T-helper 9 cell (primary cell): ENCODE measurements around the gene SLX9.

ENCODE experiments used
- DNase-seq: peaks from one replicate; pipeline ENCODE4 v3.0.0-alpha.2; 2020

SLX9 gene

DNA sequence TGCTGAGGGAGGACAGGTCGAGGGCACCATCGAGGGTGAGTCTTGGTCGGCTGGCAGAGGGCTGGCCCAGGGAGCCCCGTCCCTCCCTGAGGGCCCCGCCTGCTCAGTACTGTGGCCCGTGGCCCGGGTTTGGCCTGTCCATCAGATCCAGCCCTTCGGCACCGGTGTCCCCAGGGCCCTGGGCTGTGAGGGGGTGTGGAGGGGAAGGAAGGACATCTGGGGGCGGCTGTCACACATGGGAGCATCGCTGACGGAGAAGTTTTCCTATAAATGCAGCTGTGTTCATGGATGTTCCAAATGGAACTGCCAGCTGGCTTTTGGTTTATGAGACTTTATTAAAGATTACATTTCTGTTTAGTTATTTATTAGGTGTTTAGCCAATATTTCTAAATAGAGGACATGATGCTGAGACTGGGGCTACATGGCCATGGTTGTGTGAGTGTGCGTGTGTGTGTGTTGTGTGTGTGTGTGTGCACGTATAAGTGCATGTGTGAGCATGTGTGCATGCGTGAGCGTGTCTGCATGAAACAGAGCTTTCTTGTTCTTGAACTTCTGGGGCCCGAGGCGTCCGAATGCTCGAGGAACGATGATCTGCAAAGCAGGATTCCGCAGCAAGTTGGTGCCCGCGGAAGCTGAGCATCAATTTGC lies 54.3 kb downstream of the SLX9 start:
- no peak for DNase-seq

DNA sequence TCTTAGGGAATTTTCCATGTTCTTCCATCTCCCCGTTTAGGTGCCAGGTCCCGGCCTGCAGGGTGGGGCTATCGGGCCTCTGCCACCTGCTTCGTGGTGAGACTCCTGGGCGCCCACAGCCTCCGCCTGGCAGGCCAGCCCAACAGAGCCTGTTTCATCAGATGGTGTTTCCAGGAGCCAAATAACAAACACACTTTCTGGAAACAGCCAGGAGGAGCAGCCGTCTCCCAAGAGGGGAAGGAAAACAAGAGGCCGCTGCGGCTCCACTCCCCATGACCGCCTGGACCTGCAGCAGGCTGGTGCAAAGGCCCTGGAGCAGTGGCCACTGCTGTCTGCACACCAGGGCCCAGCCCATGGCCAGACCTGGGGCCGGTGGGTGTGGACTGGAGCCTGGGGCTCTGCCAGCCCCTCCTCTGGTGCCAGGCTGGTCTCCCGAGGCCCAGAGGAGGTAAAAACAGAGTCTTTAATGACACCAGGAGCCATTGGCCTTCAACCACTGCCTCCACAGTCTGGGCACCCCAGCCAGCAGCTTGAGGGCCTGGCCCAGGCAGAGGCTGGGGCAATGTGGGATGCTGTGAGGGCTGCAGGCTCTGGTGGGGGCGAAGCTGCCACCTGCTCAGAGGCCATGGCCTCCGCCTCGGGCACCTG lies 55.0 kb downstream of the SLX9 start:
- DNase-seq = no peak

DNA sequence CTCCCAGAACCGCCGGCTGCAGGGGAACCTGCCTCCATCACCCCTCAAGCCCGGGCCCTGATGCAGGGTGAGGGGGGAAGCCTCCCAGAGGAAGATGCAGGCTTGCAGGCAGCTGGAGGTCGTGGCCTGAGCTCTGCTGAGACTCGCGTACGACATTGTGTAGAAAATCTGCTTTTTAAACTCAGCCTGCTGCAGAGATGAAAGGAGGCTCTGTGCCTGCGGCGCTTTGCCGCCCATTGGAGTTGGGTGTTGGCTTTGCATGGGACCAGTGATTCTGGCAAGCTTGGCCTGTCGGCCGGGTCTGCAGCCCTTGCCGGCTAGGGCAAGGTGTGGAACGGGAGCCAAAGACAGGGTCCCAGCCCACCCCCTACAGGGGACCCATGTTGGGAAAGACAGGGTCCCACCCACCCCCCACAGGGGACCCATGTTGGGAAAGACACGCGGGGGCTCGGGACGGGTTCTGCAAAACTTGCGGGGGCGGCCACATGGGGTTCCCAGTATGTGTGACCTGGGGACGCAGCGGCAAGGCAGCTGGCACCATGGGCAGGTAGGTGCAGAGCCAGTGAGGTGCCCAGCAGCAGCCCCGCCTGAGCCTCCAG lies 55.6 kb downstream of the SLX9 start:
- no peak for DNase-seq

DNA sequence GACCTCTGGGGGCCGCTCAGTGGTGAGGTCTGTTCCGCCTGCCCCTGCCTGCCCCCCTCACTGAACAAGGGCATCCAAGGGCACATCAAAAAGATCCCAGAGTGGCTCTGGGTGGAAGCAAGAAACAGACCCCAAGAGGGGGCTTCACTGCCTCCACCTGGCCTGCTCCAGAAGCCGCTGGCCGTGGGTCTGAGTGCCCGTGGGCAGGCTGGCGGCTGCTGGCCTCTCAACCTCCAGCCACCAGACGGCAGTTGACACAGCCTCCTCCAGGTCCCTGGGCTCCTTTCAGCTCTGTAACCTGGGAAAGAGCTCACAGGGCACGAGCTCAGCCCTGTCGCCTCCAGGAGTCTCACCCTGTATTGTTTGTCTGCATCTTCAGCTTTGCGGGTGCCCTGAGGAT lies 56.3 kb downstream of the SLX9 start:
- DNase-seq = no peak

DNA sequence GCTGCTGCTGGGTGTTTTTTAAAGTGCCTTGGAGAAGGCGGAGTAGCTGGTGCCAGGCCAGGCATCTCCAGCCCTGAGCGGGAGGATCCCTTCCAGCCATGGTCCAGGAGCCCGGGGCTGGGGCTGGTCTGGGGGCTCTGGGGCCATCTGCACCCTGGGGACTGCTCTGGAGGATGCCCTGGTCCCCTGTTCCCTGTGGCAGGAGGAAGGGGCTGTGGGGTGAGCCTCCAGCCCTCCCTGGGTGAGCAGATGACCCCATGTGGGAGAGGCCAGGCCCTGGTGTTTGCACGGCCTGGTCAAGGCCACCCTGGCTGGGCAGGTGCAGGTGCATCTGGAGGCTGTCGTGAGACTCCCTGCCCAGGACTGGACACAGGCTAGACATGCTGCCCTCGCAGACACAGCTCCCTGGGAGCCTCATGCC lies 56.7 kb downstream of the SLX9 start:
- DNase-seq = no peak

DNA sequence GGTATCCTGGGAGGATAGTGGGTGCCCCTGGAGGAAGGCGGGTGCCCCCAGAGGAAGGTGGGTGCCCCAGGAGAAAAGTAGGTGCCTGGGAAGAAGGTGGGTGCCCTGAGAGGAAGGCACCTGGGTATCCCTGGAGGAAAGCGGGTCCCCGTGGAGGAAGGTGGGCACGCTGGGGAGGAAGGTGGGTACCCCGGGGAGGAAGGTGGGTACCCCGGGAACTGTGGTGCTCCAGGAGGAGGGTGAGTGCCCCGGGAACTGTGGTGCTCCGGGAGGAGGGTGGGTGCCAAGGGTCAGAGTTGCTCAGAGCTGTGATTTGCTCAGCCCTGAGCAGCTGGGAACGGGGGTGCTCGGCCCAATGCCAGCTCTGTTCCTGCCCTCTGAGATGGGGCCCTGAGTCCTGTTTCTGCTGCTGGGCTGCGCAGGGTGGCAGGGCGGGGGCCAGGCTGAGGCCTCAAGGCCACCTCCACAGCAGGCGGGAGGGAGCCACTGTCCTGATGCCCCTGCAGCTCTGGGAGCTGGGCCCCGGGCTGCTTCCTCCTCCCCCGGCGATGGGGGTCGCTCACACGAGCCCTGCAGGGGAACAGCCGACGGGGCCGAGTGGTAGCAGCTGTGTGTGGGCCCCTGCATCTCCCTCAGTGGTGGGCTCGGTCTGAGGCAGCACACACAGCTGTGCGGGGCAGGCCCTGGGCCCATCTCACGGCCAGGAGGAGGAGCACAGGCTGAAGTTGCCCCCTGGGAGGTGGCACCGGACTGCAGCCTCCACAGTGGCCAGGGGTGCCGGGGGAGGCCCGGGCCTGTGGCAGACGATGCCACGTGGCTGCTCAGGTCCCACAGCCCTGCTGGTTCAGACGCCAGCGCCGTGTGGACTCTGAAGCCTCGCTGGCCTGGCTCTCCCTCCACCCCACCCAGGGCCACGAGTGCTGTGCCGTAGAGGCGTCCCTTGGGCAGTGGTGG lies 57.4 kb downstream of the SLX9 start:
- no peak for DNase-seq

DNA sequence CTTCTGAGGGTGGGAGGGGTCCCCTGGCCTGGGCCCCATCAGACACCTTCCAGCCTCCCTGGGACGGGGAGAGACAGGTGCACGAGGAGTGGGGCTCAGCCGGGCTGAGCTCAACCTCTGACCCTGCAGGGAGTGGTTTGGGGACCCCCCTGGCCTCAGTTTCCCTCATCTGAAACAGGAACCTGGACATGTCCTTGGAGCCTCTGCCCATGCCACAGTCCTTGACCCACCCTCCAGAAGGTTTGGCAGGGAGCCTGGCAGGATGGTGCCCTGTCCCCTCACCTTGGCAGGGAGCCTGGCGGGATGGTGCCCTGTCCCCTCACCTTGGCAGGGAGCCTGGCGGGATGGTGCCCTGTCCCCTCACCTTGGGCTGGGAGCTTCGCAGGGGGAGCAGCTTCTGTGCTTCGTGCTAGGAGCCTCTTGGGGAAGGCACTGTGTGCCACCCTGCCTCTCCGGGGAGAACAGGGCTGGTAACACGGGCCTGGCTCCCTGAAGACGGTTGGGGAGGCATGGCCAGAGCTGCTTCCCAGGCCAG lies 58.3 kb downstream of the SLX9 start:
- no peak for DNase-seq

DNA sequence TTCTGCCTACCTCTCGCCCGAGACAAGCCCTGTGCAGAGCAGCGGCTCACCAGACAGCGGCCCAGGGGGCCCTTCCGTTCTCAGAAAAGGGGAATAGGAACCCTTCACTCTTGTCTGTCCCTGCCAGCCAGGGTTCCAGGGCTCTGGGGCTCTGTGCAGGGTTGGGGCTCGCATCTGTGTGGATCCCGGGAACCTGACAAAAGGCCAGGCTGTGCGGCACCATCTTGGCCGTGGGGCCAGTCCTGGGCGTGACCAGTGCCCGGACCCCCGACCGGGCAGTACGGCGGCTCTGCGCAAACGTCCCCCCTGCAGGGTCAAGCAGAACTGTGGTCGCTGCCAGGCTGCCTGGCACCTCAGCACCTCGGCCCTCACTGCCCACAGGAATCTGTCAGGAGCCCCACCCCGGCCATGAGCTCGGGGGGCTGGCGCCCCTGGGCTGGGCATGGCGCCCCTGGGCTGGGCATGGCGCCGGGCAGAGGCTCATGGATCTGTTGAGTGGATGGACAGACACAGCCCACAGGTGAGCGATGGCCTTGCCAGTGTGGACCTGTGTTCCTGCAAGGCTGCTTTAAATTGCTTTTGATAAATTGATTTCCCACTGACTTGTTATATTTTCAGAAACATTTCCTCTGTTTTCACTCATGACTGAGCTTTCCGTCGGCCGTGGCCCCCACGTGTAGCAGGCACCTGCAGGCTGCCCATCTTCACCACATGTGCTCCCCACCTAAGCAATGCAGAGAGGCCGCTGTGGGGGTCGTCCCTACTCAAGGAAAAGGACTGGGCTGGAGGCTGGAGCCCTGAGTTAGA lies 59.0 kb downstream of the SLX9 start:
- no peak for DNase-seq

DNA sequence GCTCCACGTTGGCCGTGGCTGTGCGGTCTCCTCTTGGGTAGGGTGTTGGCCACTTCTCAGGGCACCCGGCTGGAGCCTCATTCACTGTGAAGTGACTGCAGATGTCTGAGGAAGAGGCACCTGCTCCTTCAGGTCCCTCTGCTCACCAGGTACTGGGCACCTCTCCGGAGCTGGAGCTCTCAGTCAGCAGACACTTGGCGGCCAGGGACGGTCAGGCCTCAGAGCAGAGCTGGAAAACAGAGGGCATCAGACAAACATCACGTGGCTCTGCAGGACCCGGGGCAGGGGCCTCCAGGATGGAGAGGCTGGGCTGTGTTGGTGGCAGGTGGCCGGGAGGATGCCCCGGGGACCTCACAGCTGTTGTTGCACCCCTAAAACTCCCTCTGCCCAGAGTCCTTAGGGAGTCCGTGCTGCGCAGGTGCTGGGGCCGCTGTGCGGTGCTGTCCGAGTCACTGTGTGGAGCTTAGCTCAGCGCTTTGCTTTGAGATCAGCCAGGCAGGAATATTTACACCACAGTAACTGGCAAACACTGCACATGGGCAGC lies 59.7 kb downstream of the SLX9 start:
- DNase-seq = no peak

DNA sequence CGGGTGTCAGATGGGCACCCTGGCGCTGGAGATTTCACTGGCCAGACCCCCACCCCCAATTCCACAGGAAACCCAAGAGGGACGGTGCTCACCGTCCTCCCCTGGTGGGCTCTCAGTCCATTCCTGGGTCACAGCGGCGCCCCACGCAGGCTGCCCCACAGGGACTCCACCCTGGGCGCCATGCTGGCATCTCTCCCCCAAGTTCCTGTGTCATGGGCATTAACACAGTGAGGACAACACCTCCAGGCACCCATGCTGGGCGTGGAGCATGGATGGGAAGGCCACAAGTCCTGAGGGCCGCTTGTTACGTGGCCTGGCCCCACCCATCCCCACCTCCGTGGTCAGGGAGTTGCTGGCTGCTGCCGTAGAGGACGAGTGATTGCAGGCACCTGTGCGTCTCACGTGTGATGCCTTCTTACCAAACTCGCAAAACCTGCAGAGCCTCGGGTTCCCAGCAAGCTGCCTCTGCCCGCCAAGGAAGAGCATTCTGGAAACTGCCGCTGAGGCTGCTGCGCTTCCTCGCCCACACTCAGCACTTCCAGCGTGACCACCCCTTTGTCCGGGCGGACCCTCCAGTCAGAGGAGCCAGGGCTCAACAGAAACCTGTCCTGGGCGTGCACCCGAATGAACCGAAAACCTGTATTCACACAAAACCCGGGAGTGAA lies 60.3 kb downstream of the SLX9 start:
- DNase-seq = no peak

DNA sequence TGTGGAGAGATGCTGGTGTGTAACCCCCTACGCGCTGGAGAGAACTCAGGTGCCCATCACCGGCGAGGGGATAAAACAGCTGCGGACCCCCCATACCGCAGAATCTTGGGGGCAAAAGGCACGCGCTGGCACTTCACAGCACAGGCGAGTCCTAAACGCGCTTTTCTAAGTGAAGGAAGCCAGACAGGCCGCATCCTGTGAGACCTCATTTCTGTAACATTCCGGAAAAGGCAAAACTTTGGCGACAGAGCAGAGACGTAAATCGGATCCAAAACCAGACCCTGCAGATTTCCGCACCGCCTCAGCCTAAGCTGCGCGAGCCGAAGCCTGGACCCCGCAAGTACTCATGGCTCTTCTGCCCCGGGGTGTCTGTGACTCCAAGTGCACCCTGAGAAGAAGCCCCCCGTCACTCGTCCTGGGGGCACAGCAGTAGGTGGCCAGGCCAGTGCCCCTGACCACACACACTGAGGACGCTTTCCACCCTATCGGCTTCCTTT lies 60.9 kb downstream of the SLX9 start:
- no peak for DNase-seq

DNA sequence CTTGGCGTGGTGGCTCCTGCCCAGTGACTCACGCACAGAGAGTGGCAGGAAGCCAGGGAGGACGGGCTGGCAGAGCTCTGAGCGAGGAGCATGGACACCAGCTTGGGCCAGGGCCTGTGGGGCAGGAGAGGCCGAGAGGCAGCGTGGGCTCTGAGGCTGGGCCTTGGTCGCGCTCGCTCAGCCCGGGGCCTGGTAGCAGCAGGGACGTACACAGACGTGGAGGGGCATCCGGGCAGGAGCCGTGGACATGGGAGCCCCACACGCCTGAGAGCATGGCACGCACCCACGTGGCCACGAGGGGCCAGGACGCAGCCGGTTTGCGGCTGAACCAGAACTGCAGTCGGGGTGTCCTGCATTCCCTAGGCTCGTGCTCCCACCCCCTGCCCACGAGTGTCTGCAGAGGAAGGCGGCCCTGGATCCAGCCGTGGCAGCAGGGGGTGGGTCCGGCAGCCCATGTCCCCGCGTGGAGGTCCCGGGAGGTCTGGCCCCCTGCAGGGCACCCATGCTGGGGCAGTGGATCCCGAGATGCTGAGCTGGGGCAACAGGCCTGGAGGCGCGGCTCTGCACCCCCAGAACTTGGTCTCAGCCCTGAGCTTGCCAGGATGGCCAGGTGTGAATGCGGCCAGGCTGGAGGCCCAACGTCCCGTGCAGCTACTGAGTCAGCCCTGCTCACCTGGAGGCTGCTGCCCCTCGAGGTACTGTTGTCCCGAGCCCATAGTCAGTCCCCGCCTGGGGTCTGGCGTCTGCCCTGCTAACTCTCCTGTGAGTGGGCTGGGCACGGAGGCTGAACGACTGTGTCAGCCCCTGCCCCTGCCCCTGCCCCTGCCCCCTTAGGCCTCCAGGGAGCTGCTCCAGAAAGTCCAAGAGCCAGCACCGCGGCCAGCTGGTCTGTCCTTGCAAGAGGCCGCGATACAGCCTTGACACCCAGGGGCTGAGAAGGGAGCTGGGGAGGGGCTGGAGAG lies 61.6 kb downstream of the SLX9 start:
- no peak for DNase-seq

DNA sequence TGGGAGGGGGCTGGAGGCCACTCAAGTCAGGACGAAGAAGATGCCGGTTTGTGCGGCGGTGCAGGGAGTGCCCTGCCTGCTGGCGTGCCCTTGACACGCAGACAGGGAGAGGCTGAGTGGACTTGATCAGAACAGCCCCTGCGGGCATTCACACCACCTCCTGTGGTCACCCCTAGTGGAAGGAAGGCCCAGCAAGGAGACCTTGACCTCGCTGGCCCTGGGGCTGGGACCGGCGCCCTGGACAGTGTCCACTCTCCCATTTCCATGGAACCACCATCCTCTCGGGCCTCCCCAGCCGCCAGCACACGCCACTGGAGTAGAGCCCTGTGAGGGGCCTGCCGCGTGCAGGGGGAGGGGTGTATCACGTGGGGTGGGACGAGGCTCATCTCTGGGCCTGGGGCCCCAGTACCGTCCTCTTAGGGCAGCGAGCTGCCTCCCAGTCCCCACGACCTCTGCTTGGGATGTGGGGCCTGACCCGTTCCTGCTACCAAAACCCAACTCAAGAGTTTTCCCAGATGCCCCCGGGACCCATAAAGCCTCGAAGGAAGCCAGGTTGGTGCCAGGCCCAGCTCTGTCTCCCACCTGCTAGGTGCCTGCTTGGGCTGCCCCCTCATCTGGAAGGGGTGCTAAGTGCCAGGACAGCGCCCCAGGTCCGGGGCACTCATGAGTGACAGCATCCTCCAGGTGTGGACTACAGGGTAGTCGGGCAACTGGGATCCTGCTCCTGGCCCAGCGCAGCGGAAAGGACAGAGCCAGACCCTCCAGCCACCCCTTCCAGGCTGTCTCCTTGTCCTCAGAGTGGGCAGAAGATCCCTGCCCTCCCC lies 62.8 kb downstream of the SLX9 start:
- no peak for DNase-seq

DNA sequence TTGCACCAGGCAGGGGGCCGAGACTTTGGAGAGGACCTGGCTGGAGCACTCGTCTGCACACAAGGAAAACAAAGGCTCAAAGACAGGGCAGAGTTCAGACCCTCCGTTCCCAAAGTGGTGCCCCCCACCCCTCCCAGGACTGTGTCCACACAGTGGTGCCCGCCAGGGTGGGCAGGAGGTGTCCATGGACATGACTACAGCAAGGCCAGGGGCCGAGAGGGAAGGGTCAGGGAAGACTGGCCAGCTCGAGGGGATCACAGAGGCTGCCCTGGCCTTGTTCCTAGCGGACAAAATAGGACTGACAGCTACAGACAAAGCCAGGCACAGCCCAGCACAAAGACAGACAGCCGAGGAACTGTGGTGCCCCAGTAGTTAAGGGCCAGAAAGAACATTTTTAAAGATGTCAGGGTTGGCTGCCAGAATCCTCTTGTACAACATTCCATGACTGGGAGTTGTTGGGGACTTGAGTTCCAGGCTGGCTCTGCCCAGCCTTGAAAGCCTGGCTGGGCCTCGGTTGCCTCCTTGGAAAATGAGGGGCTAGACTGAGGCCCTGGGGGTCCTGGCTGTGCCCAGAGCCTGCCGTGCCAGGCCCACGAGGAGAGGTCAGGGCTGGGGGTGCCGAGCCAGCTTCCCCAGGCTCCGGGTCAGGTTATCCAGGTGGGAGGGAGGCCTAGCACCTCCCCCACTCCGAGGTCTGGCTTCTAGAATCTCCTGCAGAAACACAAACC lies 63.7 kb downstream of the SLX9 start:
- DNase-seq = no peak

DNA sequence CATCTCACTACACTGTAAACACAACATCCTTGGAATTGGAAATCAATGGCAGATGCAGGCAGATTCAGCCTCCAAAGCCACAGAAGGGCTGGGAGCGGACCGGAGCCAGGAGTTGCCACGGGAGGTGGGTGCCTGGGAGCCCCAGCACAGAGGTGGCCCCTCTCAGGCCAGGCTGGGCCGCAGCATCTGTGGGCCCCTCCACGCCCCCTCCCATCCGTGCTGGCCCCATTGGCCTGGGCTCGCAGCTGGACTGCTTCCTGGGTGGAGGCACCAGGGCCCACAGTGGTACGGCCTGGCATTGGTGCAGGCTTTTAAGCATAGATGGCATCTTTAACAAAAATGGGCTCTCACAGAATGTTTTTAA lies 64.2 kb downstream of the SLX9 start:
- DNase-seq = no peak

DNA sequence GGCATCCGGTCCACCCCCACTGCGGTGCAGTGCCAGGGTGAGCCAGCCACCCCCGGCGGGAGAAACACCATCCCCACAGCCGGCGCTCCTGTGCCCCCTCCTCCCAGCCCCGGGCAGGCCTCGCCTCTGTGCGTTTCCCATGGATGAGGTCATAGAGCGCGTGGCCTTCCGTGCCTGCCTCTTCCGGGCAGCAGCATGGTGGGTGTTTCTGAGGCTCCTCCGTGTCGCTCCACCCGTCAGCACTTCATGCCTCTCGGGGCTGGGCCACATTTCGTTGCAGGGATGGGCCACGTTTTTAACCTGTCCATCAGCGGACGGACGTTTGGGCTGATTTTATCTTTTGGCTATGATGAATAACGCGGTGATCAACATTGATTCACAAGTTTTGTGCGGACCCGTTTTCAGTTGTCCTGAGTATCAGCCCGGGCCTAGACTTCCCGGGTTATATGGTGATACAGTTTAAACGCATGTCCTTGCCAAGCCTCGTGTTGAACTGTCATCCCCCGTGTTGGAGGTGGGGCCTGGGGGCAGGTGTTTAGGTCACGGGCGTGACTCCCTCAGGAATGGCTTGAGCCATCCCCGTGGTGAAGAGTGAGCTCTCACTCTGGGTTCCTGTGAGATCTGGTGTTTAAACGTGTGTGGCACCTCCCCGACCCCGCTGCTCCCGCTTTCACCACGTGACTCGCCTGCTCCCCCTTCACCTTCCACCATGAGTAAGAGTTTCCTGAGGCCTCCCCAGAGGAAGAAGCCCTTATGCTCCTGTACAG lies 64.8 kb downstream of the SLX9 start:
- DNase-seq = no peak

DNA sequence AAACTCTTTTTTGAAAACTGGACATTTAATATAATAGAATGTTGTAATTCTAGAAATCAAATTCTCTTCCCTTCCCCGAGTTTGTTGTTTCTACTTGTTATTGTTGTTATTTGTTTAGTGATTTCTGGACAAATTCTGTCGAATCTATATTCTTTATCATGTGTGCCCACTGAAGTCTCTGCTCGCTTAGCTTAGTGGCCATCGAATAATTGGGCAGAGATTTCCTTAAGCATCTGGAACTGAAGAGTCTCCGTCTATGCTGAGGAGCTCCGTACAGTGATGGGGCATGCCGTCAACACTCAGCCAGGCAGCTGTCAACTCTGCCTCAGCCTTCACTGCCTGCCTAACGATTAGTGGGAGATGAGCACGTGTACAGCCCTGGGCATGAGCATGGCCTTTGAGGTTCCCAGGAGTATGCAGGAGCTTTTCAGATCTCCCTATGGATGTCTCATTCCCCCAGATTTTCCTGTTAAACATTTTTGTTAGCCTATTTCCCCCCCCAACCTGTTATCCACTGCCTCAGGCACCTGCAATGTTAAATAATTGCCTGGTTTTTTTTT lies 66.8 kb downstream of the SLX9 start:
- no peak for DNase-seq
